Naive thymus-derived CD4-positive, alpha-beta T cell (primary cell): ENCODE data around the gene PLA2G1B. TPM values are rescaled to one million over a fixed set of nuclear protein-coding genes. Genes with fewer than 3 reads are reported as not detected.

Experiments used
- ATAC-seq: fragments of 150-1000 bp; cut with Tn5 transposase; 2 replicates; pipeline ENCODE4 v1.10.0; 2021; ENCODE audit warnings: mild to moderate bottlenecking, moderate library complexity
- CTCF ChIA-PET: fragments of 350-600 bp; sonication (Branson Sonifier 250); formaldehyde crosslinking; loops from one replicate; lab custom pipeline; 2021; ENCODE audit warnings: antibody characterized with exemption; lab: Charles Lee
- POLR2A ChIA-PET: fragments of 350-600 bp; sonication (Branson Sonifier 250); formaldehyde crosslinking; loops from one replicate; lab custom pipeline; 2021; ENCODE audit warnings: antibody characterized with exemption, inconsistent platforms; lab: Charles Lee
- DNase-seq, 9 donors: peaks; one replicate each; pipeline versions ENCODE4 v3.0.0 to v3.0.0-alpha.2; 2020 to 2022; ENCODE audit warnings: mixed read lengths in 1 of 9
- H3K27ac ChIP-seq: one replicate; pipeline ENCODE4 v1.7.0; 2013; ENCODE audit warnings: mild to moderate bottlenecking, low read depth, low read length, moderate library complexity
- H3K27me3 ChIP-seq, 2 donors: one replicate each; pipeline ENCODE4 v1.7.0; 2013; ENCODE audit warnings: low read length in 2 of 2, mild to moderate bottlenecking in 2 of 2, moderate library complexity in 2 of 2; ENCODE audit not compliant: control insufficient read depth in 2 of 2, insufficient read depth in 2 of 2
- H3K36me3 ChIP-seq, 3 experiments: 1 replicate in 2 of 3; 2 replicates in 1 of 3; pipeline ENCODE4 v1.7.0; 2013; ENCODE audit warnings: low read length in 3 of 3, mild to moderate bottlenecking in 3 of 3, moderate library complexity in 1 of 3; ENCODE audit not compliant: insufficient read depth in 3 of 3, control insufficient read depth in 2 of 3
- H3K4me1 ChIP-seq, 2 donors: one replicate each; pipeline ENCODE4 v1.7.0; 2013; ENCODE audit warnings: low read length in 2 of 2, mild to moderate bottlenecking in 2 of 2, moderate library complexity in 1 of 2; ENCODE audit not compliant: control insufficient read depth in 2 of 2, insufficient read depth in 2 of 2
- H3K4me3 ChIP-seq: 2 replicates; pipeline ENCODE4 v1.7.0; 2013; ENCODE audit warnings: mild to moderate bottlenecking, low read length
- H3K9me3 ChIP-seq, 3 experiments: 1 replicate in 2 of 3; 2 replicates in 1 of 3; pipeline ENCODE4 v1.7.0; 2013; ENCODE audit warnings: low read length in 3 of 3; ENCODE audit not compliant: control insufficient read depth in 2 of 3
- H3K27ac Mint-ChIP-seq, 9 donors: one replicate each; pipeline ENCODE4 v1.8.0; 2020 to 2022; ENCODE audit warnings: mixed read lengths in 9 of 9, mild to moderate bottlenecking in 8 of 9, moderate library complexity in 5 of 9, inconsistent platforms in 2 of 9
- H3K27me3 Mint-ChIP-seq, 5 donors: one replicate each; pipeline ENCODE4 v1.8.0; 2021 to 2022; ENCODE audit warnings: mixed read lengths in 5 of 5, mild to moderate bottlenecking in 1 of 5
- H3K36me3 Mint-ChIP-seq, 5 donors: one replicate each; pipeline ENCODE4 v1.8.0; 2020 to 2022; ENCODE audit warnings: mixed read lengths in 5 of 5, mild to moderate bottlenecking in 3 of 5, inconsistent platforms in 1 of 5
- H3K4me1 Mint-ChIP-seq, 7 donors: one replicate each; pipeline ENCODE4 v1.8.0; 2020 to 2022; ENCODE audit warnings: mixed read lengths in 7 of 7, mild to moderate bottlenecking in 3 of 7, inconsistent platforms in 1 of 7
- H3K4me3 Mint-ChIP-seq, 10 donors: one replicate each; pipeline ENCODE4 v1.8.0; 2020 to 2022; ENCODE audit warnings: mild to moderate bottlenecking in 10 of 10, mixed read lengths in 10 of 10, moderate library complexity in 6 of 10, inconsistent platforms in 2 of 10
- H3K9me3 Mint-ChIP-seq, 11 donors: one replicate each; pipeline ENCODE4 v1.8.0; 2020 to 2022; ENCODE audit warnings: mixed read lengths in 11 of 11, mild to moderate bottlenecking in 4 of 11, inconsistent platforms in 1 of 11, moderate library complexity in 1 of 11
- intact Hi-C, 2 donors: fragments of 100-400 bp; cut with micrococcal nuclease; formaldehyde crosslinking; loops; one replicate each; pipeline ENCODE4 v1.15.1; 2023
- polyA plus RNA-seq, 2 donors: library from polyadenylated mRNA; unstranded; fragments of 300-500 nt; fragmentation: Illumina TruSeq; gene quantifications; one replicate each; pipeline ENCODE4 v1.2.3, GENCODE V29; 2021
- total RNA-seq, 6 experiments: library from RNA in 5 of 6; stranded (reverse) in 5 of 6; gene quantifications; 1 replicate in 5 of 6; 2 replicates in 1 of 6; pipeline ENCODE4 v1.2.3 and lab custom pipeline; 2021 to 2026

Gene PLA2G1B
- total and polyA plus RNA-seq, 7 experiments from 2014 or later: 0.92 to 1.5 TPM; not detected in 5

GRCh38 chr12:120278137-120279069 lies 49.2 kb downstream of the PLA2G1B start:
- Mint-ChIP-seq H3K4me1 (peaks cover 0 to 2% (median 0%) of the 10 kb centered on the region in 7 donors), H3K36me3 (no peaks in the 10 kb centered on the region), H3K27ac (no peak overlapping the region), H3K4me3 (no peak overlapping the region), H3K9me3 (no peaks in the 10 kb centered on the region), H3K27me3 (peaks cover 0 to 2% (median 0%) of the 10 kb centered on the region in 5 donors)
- no peak for DNase-seq
- Histone ChIP-seq H3K36me3 (no peaks in the 10 kb centered on the region), H3K4me1 (no peaks in the 10 kb centered on the region), H3K27me3 (no peaks in the 10 kb centered on the region), H3K4me3 (no peak overlapping the region), H3K9me3 (no peaks in the 10 kb centered on the region), H3K27ac (no peak overlapping the region)
- CTCF ChIA-PET: no interaction called here
- POLR2A ChIA-PET: no interaction called here
- ATAC-seq: no peak
- intact Hi-C loops: no loop called here

- no peak overlapping the region for H3K4me3 ChIP-seq
- POLR2A ChIA-PET: interaction anchor here (1.7 kb wide), 1 partner anchor 15 kb away, joined by 7 read pairs; the partner anchor contains the start of gene RNU4-2
- H3K27ac ChIP-seq: no peak overlapping the region
- no peak overlapping the region for H3K27ac Mint-ChIP-seq
- H3K27me3 ChIP-seq: no peaks in the 10 kb centered on the region
- H3K9me3 Mint-ChIP-seq: no peaks in the 10 kb centered on the region
- H3K4me1 Mint-ChIP-seq: peaks cover 0 to 2% (median 0%) of the 10 kb centered on the region in 7 donors
- H3K4me1 ChIP-seq: no peaks in the 10 kb centered on the region
- no peak overlapping the region for H3K4me3 Mint-ChIP-seq
- intact Hi-C loops: no loop called here
- H3K36me3 Mint-ChIP-seq: no peaks in the 10 kb centered on the region
- no peaks in the 10 kb centered on the region for H3K36me3 ChIP-seq
- CTCF ChIA-PET: no interaction called here
- DNase-seq (no peak), ATAC-seq (no peak)
- H3K27me3 Mint-ChIP-seq: peaks cover 0 to 2% (median 0%) of the 10 kb centered on the region in 5 donors
- no peaks in the 10 kb centered on the region for H3K9me3 ChIP-seq
Measured at GRCh38 chr12:120276734-120277133, 50.8 kb downstream of the PLA2G1B start.

Other genes starting within 250 kb of the PLA2G1B start
- 10 to 100 TPM; 45.8 to 77.3 (median 59.3) TPM for gene RAB35, start 211.0 kb downstream of the PLA2G1B start, total RNA-seq
- gene RAB35, start 211.0 kb downstream of the PLA2G1B start, polyA plus RNA-seq: 10 to 100 TPM; 14.5 to 21.0 TPM
- 100 to 1,000 TPM in 4 of 5 experiments, 10 to 100 TPM in 1; 90.6 to 142 (median 132) TPM for gene GCN1, start 133.1 kb downstream of the PLA2G1B start, total RNA-seq
- 10 to 100 TPM; 20.3 to 36.4 TPM for gene GCN1, start 133.1 kb downstream of the PLA2G1B start, polyA plus RNA-seq
- 1,000 to 10,000 TPM; 1,375 to 2,107 (median 1,573) TPM for gene RPLP0, start 126.7 kb downstream of the PLA2G1B start, total RNA-seq
- gene RPLP0, start 126.7 kb downstream of the PLA2G1B start, polyA plus RNA-seq: 1,000 to 10,000 TPM; 1,871 to 2,384 TPM
- 100 to 1,000 TPM; 103 to 202 (median 158) TPM for gene PXN, start 62.0 kb downstream of the PLA2G1B start, total RNA-seq
- gene PXN, start 62.0 kb downstream of the PLA2G1B start, polyA plus RNA-seq: 100 to 1,000 TPM in 1 of 2 donors, 10 to 100 TPM in 1; 84.3 to 114 TPM
- over 10,000 TPM in 2 of 5 experiments, 1,000 to 10,000 TPM in 3; 3,296 to 19,276 (median 7,985) TPM for gene RNU4-2, start 35.9 kb downstream of the PLA2G1B start, total RNA-seq
- gene RNU4-2, start 35.9 kb downstream of the PLA2G1B start, polyA plus RNA-seq: not detected
- gene RNU4-1, start 34.5 kb downstream of the PLA2G1B start, total RNA-seq: 1,000 to 10,000 TPM in 3 of 5 experiments, 100 to 1,000 TPM in 2; 319 to 3,107 (median 1,510) TPM
- not detected for gene RNU4-1, start 34.5 kb downstream of the PLA2G1B start, polyA plus RNA-seq
- 1 to 10 TPM; 1.6 to 6.0 (median 4.0) TPM for gene SIRT4, start 25.5 kb downstream of the PLA2G1B start, total RNA-seq
- 1 to 10 TPM; 3.1 TPM for gene SIRT4, start 25.5 kb downstream of the PLA2G1B start, polyA plus RNA-seq
- not detected for gene MSI1, start 41.4 kb upstream of the PLA2G1B start, total RNA-seq
- gene MSI1, start 41.4 kb upstream of the PLA2G1B start, polyA plus RNA-seq: not detected
- 100 to 1,000 TPM; 118 to 270 (median 130) TPM for gene COX6A1, start 110.3 kb upstream of the PLA2G1B start, total RNA-seq
- 100 to 1,000 TPM; 648 to 782 TPM for gene COX6A1, start 110.3 kb upstream of the PLA2G1B start, polyA plus RNA-seq
- gene TRIAP1, start 118.6 kb upstream of the PLA2G1B start, total RNA-seq: 10 to 100 TPM; 15.9 to 38.0 (median 19.6) TPM
- gene TRIAP1, start 118.6 kb upstream of the PLA2G1B start, polyA plus RNA-seq: 10 to 100 TPM; 47.9 to 55.1 TPM
- 10 to 100 TPM; 21.8 to 30.6 (median 26.9) TPM for gene GATC, start 118.7 kb upstream of the PLA2G1B start, total RNA-seq
- 10 to 100 TPM; 14.4 to 19.7 TPM for gene GATC, start 118.7 kb upstream of the PLA2G1B start, polyA plus RNA-seq
- gene SRSF9, start 142.0 kb upstream of the PLA2G1B start, total RNA-seq: 100 to 1,000 TPM; 136 to 191 (median 145) TPM
- gene SRSF9, start 142.0 kb upstream of the PLA2G1B start, polyA plus RNA-seq: 100 to 1,000 TPM; 148 to 152 TPM
- 100 to 1,000 TPM in 1 of 5 experiments, 10 to 100 TPM in 4; 35.0 to 301 (median 72.7) TPM for gene DYNLL1, start 168.3 kb upstream of the PLA2G1B start, total RNA-seq
- gene DYNLL1, start 168.3 kb upstream of the PLA2G1B start, polyA plus RNA-seq: 100 to 1,000 TPM; 197 to 243 TPM
- gene COQ5, start 201.4 kb upstream of the PLA2G1B start, total RNA-seq: 10 to 100 TPM; 11.3 to 26.1 (median 23.5) TPM
- 10 to 100 TPM; 36.7 to 49.0 TPM for gene COQ5, start 201.4 kb upstream of the PLA2G1B start, polyA plus RNA-seq
- 100 to 1,000 TPM; 171 to 361 (median 205) TPM for gene RNF10, start 206.6 kb upstream of the PLA2G1B start, total RNA-seq
- 100 to 1,000 TPM in 1 of 2 donors, 10 to 100 TPM in 1; 95.1 to 155 TPM for gene RNF10, start 206.6 kb upstream of the PLA2G1B start, polyA plus RNA-seq